Fibroblast of skin of right biceps (primary cell): ENCODE results near the gene IGSF21.
"Not testable (repeated sequence)": the region's sequence is repeated elsewhere in the genome, so short reads cannot be mapped to it uniquely, and the experiment has no call there.

Experiments
- DNase-seq: peaks from one replicate; pipeline ENCODE4 v3.0.0-alpha.2; 2013

The IGSF21 gene

DNA sequence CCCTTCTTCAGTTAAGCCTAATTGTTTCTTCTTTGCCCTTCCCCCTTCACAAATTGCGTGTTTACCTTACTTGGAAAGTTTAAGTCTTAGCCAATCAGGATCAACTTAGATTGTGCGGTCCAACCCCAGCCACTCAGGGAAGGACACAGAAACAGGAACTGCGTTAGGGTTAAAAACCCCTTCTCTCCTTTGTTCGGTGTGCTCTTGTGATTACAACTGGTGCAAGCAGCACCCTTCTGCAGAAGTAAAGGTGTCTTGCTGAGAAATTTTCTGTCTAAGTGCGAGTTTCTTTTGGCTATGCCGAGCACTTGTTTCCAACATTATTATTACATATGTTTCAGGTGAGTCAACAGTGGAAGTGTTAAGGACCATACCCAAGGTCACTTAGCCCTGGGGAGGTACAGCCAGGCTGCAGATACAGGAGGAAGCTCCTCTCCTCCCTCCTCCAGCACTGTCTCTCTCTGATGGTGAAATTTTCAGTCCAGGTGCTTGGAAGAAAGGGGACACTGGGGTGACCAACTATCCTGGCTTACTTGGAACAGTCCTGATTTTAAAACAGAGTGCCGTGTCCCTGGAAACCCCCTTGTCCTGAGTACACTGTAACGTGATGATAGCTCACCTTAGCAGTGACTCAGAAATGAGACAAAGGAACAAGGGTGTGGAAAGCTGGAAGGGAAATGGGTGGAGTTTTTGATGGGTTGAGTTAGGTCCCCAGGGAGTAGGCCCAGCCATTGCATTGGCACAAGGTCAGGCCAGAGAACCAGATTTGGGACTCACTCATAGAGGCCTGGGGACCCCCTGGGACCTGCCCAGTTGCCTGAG is 304.4 kb downstream of the IGSF21 start:
- DNase-seq = no peak

DNA sequence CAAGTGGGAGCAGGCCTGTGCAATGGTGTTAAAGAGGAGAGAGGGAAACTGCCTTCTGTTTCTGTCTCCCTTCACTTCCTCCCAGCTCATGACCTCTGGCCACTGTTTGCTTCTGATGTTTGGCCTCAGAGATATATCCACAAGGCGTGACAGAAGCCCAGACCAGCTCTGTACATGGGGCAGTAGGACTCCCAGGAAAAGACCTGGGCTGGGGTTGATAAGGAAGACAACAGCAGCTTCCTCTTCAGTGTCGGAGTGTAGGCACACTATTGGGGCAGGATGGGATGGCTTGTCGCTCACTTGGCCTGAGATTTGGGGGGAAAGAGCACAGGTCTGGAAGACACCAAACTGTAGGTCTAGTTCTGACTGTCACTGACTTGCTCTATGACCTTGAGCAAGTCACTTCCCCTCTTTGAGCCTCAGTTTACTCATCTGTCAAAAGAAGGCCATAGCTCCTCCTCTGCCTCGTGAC is 305.3 kb downstream of the IGSF21 start:
- DNase-seq = no peak

DNA sequence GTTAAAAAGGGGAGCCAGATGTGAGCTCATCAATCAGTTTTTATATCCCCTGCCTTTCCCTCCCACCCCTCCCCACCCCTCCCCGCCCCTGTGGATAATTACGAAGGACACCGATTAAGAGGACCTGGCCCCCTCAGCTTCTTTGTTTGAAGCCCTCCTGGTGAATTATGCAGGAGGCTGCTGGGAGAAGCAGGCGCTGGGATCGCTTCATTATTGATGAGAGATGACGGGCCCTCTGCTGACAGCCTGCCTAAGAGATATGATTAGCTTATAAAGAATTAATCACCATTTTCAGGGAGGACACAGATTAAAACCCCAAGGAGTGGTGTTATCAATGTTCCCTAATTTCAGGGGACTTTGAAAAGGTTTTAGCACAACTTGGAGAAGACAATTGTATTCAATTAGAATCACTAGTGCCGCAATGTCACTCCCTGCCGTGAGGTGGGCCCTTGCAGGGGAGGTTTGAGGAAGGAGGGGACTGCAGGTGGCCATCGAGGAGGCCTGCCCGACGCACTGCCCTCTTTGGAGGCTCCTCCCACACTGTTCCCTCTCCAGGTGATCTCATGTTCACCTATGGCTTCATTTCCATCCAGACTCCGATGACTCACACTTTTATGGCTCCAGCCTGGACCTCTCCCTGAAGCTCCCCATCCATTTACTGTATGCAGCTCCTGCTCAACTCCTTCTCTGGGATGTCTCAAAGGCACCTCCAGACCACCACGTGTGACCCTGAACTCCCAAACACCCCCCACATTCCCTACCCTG is 306.1 kb downstream of the IGSF21 start:
- DNase-seq = no peak

DNA sequence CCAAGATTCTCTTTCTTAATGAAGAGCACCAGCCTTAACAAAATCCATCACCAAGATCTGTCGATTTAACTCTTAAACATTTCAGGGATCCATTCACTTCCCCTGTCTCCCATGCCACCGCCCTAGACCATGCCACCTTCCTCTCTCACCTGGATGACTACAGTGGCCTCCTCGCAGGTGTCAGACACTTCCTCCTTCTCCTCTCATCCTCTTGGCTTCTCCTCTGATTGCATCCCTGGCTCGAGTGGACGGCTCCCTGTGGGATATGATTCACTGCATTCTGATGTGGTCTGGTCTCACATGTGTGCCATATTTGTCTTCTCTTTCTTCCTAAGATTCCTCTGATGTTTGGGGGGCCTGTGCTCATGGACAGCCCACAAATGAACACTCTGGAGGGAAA is 306.7 kb downstream of the IGSF21 start:
- DNase-seq = no peak

DNA sequence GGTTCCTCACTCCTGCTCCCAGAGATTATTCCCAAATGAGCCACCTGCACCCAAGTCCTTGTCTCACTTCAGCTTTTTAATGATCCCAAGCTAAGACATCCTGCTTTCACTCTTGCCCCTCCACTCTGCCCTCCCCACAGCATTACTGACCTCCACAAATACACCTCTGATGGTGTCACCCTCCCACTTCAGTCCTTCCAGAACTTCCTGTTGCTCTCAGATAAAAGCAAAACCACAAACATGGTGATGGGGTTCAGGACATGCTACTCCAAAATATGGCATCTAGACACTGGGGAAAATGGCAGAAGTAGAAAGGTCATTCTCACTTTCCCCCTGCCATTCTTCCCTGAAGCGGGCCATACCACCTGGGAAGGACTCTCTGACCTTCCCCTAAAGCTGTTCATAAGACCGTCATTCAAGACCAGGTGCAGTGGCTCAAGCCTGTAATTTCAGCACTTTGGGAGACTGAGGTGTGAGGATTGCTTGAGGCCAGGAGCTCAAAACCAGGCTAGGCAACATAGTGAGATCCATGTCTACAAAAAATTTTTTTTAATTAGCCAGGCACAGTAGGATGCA is 307.4 kb downstream of the IGSF21 start:
- DNase-seq = no peak

DNA sequence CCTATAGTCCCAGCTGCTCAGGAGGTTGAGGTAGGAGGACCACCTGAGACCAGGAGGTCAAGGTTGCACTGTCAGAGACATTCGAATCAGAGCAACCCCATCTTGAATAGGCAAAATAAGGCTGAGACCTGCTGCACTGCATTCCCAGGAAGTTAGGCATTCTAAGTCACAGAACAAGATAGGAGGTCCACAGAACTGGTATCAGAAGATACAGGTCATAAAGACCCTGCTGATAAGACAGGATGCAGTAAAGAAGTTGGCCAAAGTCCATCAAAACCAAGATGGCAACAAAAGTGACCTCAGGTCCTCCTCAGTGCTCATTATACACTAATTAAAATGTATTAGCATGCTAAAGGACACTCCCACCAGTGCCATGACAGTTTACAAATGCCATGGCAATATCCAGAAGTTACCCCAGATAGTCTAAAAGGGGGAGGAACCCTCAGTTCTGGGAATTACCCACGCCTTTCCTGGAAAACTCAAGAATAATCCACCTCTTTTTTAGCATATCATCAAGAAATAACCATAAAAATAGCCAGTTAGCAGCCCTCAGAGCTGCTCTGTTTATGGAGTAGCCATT is 307.9 kb downstream of the IGSF21 start:
- DNase-seq = no peak

DNA sequence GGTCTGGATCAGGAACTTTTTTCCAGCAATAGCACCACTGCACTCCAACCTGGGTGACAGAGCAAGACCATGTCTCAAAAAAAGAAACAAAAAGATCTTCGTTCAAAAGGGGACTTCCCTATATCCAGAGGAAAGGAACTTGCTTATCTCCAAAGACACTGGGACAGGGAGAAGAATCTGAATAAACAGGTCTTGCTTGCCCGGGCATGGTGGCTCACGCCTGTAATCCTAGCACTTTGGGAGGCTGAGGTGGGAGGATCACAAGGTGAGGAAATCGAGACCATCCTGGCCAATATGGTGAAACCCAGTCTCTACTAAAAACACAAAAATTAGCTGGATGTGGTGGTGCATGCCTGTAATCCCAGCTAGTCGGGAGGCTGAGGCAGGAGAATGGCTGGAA is 308.5 kb downstream of the IGSF21 start:
- not testable (repeated sequence) for DNase-seq

DNA sequence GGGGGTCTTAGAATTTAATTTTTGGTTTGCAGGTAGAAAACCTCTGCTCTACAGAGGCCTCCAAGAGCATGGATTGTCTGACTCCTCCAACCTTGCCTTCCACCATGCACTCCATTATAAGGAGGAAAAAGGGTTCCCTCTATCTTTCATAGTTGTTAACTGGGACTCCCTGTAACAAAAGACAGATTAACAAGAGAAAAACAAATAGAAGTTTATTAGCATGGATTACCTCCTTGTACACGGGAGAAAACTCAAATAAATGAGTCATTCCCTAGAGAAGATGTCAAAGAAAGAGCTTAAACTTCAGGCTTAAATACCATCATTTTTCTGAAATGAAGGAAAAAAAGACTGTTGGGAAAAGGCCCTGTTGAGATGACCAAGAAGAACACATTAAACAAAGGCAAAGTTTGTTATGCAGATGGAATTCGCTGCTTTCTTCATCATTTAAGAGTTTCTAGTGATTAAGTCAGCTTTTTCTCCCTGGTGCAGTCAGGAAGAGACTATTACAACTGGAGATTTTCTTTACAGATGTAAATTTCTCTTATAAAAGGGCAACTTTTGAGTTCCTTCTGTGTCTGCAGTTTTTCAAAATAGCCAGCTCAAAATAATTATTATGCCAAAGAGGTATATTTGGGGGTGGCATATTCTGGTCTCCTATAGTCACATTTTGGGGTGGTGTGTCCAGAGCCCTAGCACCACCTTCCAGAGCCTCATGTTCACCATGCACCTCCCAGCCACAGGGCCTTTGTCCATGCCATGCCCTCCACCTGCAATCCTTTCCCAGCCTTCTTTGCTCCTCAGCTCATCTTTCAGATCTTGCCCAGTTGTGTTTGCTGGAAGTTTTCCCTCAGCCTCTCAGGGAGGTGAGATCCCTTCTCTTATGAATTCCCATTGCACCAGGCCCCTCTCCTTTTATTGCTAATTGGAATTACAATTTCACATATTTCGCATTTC is 310.0 kb downstream of the IGSF21 start:
- DNase-seq = no peak

DNA sequence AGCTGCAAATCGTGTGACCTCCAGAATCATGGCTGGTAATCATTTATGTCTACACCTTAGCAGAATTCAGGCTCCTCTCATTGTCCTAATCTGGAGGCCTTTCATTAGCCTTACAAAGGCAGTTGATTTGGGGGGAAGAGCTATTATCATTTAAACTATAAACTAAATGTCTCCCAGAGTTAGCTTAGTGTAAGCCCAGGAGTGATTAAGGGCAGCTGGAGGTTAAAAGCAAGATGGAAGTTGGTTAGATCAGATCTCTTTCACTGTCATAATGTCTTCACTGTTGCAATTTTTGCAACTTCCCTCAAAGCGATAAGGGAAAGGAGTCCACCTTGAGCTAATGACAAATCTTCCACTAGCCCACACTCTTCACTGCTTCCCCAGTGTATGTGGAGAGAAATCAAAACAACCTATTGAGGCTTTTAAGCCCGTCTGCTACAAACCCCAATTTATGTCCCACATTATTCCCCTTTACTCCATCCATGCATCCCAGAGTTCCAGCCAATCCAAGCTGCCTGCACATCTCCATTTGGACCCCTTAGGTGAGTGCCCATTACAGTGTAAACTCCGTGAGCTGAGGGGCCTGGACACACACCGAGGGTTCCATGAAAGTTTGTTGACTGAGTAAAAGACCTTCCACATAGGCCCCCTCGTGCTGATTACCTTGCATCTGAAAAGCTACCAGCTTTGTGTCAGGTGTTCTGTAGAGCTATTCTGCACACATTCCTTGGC is 311.7 kb downstream of the IGSF21 start:
- no peak for DNase-seq

DNA sequence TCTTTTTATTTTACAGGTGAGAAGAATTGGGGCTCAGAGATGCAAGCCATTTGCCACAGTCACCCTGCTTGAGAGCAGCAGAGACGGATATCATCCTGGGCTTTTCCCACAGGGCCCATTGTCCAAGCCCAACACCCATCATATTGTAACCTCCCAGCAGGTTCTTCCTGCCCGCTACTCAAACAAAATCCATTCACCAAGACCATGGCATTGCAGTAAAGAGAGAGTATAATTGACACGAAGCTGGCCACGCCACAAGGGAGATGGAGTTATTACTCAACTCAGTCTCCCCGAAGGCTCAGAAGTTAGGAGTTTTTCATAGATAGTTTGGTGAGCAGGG is 312.2 kb downstream of the IGSF21 start:
- no peak for DNase-seq

DNA sequence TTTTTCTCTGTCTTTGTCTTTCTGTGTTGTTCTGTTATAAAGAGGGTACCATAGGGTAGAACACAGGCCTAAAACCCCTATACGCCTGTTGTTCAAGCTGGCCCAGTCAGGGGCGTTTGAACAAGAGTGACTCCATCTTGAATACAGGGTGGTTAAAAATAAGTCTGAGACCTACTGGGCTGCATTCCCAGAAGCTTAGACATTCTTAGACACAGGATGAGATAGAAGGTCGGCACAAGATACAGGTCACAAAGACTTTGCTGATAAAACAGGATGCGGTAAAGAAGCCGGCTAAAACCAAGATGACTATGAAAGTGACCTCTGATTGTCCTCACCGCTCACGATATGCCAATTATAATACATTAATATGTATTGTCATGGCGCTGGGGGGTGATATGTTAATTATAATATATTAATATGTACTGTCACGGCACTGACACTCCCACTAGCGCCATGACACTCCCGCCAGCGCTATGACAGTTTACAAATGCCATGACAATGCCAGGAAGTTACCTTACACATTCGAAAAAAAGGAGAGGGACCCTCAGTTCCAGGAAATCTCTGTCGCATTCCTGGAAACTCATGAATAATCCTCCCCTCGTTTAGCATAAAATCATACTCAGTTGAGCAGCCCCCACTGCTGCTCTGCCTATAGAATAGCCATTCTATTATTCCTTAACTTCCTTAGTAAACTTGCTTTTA is 314.6 kb downstream of the IGSF21 start:
- no peak for DNase-seq

DNA sequence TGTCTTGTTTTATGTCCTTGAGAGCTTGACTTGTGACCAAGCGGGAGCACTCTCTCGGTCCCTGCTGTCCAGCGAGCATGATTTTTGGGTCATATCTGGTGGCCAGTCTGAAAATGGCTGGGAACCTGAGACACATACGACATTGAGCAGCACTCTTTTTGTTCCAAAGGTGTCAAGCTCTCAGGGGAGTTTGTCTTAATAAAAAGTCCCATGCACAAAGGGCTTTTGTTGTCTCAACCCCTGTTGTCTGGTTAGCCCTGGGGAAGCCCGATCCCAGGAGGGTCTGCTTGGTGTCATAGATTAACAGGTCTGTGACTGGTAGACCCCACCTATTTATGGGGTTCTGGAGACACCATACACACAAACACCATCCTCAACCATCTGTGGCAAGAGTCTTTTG is 315.4 kb downstream of the IGSF21 start:
- DNase-seq = no peak

DNA sequence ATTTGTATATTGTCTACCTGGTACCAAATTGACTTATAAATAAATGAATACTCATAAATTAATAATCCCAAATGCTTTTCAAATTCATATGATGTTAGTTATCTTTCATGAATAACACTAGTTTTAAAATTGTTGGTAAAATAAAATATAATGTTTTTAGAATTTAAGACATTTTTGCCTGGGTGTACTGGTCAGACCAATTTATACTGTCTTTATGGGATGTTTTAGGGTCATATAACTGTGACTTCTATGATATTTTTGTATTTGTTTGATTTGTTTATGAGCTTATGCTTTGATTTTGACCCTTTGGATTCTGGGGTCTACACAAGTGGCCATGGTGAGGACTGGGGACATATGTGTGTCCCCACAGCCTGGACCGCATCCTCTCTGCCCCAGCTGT is 319.0 kb downstream of the IGSF21 start:
- DNase-seq = no peak
